Thymus (tissue), 11 donors: ENCODE measurements around the gene CYSLTR2. TPM values are rescaled to one million over a fixed set of nuclear protein-coding genes. Genes with fewer than 3 reads are reported as not detected.
A peak's percentile ranks its signal among the peaks of the same experiment; 100 is the strongest.

ENCODE experiments used
- DNase-seq, 9 donors: peaks; one replicate each; pipeline ENCODE4 v3.0.0-alpha.2; 2013; ENCODE audit warnings: low spot score in 9 of 9, low read depth in 6 of 9, missing footprints in 1 of 9
- H3K27ac ChIP-seq, 2 donors: one replicate each; pipeline ENCODE4 v1.5.1; 2013; ENCODE audit warnings: control low read depth in 1 of 2, low read depth in 1 of 2, low read length in 1 of 2, mild to moderate bottlenecking in 1 of 2, moderate library complexity in 1 of 2
- H3K27me3 ChIP-seq, 2 donors: one replicate each; pipeline ENCODE4 v1.5.1; 2013; ENCODE audit warnings: low read length in 1 of 2; ENCODE audit not compliant: control insufficient read depth in 2 of 2, insufficient read depth in 1 of 2
- H3K36me3 ChIP-seq, 2 donors: one replicate each; pipeline ENCODE4 v1.5.1; 2013; ENCODE audit warnings: low read length in 1 of 2, mild to moderate bottlenecking in 1 of 2, moderate library complexity in 1 of 2; ENCODE audit not compliant: control insufficient read depth in 2 of 2, insufficient read depth in 2 of 2
- H3K4me1 ChIP-seq, 2 donors: one replicate each; pipeline ENCODE4 v1.5.1; 2013; ENCODE audit warnings: low read length in 2 of 2; ENCODE audit not compliant: control insufficient read depth in 2 of 2, insufficient read depth in 2 of 2
- H3K4me3 ChIP-seq, 2 donors: one replicate each; pipeline ENCODE4 v1.5.1; 2013; ENCODE audit warnings: low read length in 2 of 2, control low read depth in 1 of 2, mild to moderate bottlenecking in 1 of 2
- H3K9me3 ChIP-seq, 2 donors: one replicate each; pipeline ENCODE4 v1.5.1; 2013; ENCODE audit warnings: low read length in 1 of 2, mild to moderate bottlenecking in 1 of 2; ENCODE audit not compliant: control insufficient read depth in 2 of 2, insufficient read depth in 1 of 2
- WGBS: extraction: QIAGEN DNeasy Blood & Tissue Kit; methylation state at CpG from one replicate; pipeline ENCODE4 v1.1.7; 2013; 5-methylcytosine and 5-hydroxymethylcytosine counted together
- polyA plus RNA-seq: library from polyadenylated mRNA; stranded (reverse); fragments of 200-250 nt; gene quantifications from one replicate; pipeline ENCODE4 v1.2.3, GENCODE V29; 2013
- total RNA-seq: library from RNA; stranded (reverse); fragments of 120-200 nt; gene quantifications from one replicate; pipeline ENCODE4 v1.2.4, GENCODE V29; 2013
- donor health status: healthy.

The CYSLTR2 gene
- total and polyA plus RNA-seq, 2 donors: 1.9 to 2.2 TPM

GRCh38 chr13:48637601-48638000 is 16.1 kb upstream of the CYSLTR2 start:
- no peaks in the 10 kb centered on the region for H3K36me3 ChIP-seq
- no peak overlapping the region for H3K27ac ChIP-seq
- no peaks in the 10 kb centered on the region for H3K27me3 ChIP-seq
- no peaks in the 10 kb centered on the region for H3K4me1 ChIP-seq
- no peak overlapping the region for H3K4me3 ChIP-seq
- H3K9me3 ChIP-seq: no peaks in the 10 kb centered on the region
- no peak for DNase-seq
- WGBS: 50% methylated on average over 2 of the region's 2 CpGs

DNA sequence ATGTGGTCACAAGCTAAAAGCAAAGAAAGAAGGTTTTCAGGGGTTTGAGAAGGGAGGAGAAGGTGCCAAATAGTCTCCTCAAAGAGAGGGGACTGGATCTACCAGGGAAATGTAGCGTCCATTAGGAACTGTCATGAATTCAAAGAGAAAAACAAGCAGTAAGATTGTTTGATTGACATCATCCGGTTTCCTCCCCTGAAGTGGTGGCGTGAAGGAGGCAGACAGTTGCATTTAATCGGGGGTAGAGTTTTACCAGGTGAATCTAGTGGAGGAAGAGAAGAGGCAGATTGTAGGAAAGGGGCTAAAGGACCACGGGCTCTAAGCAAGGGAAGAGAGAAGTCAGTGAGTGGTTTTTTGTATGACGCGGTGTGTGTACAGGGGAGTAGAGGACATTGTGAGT is 13.0 kb upstream of the CYSLTR2 start:
- Histone ChIP-seq H3K36me3 (no peaks in the 10 kb centered on the region), H3K4me3 (no peak overlapping the region), H3K27ac (no peak overlapping the region), H3K4me1 (no peaks in the 10 kb centered on the region), H3K27me3 (no peaks in the 10 kb centered on the region), H3K9me3 (no peaks in the 10 kb centered on the region)
- DNase-seq: no peak
- 93% methylated on average over 7 of the region's 7 CpGs for WGBS

DNA sequence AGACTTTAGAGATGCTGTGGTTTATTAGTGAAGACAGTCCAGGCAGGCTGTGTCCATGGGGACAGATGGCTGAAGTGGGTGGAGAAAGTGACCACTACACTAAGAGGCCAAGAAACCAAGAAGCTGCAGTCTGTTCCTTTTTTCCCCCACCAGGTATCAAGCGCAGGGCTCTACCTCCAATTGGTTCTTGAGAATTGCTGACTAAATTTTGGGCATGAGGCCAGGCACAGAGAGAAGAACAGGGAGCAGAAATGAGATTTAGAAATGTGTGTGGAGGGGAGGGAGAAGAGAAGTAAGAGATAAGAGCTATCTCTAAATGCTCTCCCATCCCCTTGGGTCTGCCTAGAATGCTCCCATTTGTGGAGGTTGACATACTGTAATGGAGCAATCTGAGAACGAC is 12.3 kb upstream of the CYSLTR2 start:
- 90% methylated on average over 2 of the region's 2 CpGs for WGBS
- H3K36me3 ChIP-seq: no peaks in the 10 kb centered on the region
- H3K27me3 ChIP-seq: no peaks in the 10 kb centered on the region
- no peaks in the 10 kb centered on the region for H3K4me1 ChIP-seq
- no peak for DNase-seq
- H3K9me3 ChIP-seq: no peaks in the 10 kb centered on the region
- no peak overlapping the region for H3K4me3 ChIP-seq
- H3K27ac ChIP-seq: no peak overlapping the region

- Histone ChIP-seq H3K36me3 (no peaks in the 10 kb centered on the region), H3K4me1 (no peaks in the 10 kb centered on the region), H3K4me3 (no peak overlapping the region), H3K27ac (no peak overlapping the region), H3K27me3 (no peaks in the 10 kb centered on the region), H3K9me3 (no peaks in the 10 kb centered on the region)
- DNase-seq: no peak
- WGBS: 98% methylated on average over 6 of the region's 6 CpGs
These were observed 11.7 kb upstream of the CYSLTR2 start for GRCh38 chr13:48642061-48642460.

DNA sequence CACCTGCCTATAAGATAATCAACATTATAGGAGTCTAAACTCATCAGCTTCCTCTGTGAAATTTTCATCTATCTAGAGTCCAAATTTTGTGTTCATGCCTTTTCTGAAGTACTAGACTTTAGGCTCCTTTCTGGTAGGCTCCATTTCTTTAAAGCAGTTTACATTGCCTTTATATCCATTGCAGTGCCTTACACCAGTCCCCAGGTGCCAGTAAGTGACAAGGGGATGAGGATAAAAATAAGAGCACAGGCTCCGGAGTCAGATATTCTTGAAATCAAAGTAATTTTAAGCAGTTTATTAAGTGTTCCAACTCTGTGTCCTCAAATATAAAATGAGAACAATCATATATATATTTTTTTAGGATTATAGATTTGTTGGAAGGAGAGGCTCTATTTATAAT is 10.6 kb upstream of the CYSLTR2 start:
- 99% methylated on average over 1 of the region's 1 CpG for WGBS

DNA sequence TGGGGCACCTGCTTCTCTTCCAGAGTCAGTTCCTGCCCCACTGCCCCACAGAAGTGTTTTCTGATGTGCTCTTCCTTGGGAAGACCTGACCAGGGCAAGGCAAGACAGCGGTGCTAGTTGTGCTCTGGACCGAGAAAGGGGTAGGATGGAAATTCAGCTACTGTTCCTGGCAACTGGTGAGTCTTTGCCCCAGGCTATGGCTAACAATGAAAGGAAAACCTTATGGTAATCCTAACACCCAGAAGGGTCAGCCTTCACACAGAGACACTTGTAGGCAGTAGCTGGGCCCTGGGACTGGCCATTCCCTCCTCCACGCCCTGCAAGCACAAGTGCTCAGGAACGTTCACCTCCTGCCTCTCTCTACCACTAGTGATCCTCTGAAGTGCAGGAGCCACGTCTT is 9.6 kb upstream of the CYSLTR2 start:
- no peak for DNase-seq
- no peaks in the 10 kb centered on the region for H3K4me1 ChIP-seq
- 98% methylated on average over 5 of the region's 5 CpGs for WGBS
- no peak overlapping the region for H3K27ac ChIP-seq
- no peaks in the 10 kb centered on the region for H3K9me3 ChIP-seq
- no peak overlapping the region for H3K4me3 ChIP-seq
- no peaks in the 10 kb centered on the region for H3K36me3 ChIP-seq
- no peaks in the 10 kb centered on the region for H3K27me3 ChIP-seq

More for the DNA sequence above, 10.6 kb upstream of the CYSLTR2 start:
- H3K4me3 ChIP-seq: no peak overlapping the region
- H3K36me3 ChIP-seq: no peaks in the 10 kb centered on the region
- DNase-seq: no peak
- no peaks in the 10 kb centered on the region for H3K27me3 ChIP-seq
- no peaks in the 10 kb centered on the region for H3K9me3 ChIP-seq
- no peaks in the 10 kb centered on the region for H3K4me1 ChIP-seq
- H3K27ac ChIP-seq: no peak overlapping the region

DNA sequence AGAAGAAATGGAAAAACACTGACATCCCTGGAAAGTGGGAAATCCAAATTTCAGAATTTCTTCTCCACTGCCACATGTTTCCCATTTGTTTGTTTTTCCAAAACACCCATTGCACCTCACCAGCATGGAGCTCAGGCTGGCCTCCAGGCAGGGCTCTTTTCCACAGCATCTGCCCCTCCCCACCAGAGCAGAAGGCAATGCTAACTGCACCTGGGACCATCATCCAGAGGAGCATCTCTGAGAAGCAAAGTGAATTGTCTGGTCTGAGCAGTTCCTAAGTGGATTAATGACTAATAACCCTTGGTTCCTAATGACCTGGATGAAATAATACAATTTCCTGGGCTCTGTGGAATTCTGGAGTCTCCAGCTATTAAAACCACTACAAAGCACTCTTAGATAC is 8.8 kb upstream of the CYSLTR2 start:
- Histone ChIP-seq H3K4me1 (no peaks in the 10 kb centered on the region), H3K9me3 (no peaks in the 10 kb centered on the region), H3K27me3 (no peaks in the 10 kb centered on the region), H3K36me3 (no peaks in the 10 kb centered on the region), H3K27ac (no peak overlapping the region), H3K4me3 (no peak overlapping the region)
- no peak for DNase-seq

DNA sequence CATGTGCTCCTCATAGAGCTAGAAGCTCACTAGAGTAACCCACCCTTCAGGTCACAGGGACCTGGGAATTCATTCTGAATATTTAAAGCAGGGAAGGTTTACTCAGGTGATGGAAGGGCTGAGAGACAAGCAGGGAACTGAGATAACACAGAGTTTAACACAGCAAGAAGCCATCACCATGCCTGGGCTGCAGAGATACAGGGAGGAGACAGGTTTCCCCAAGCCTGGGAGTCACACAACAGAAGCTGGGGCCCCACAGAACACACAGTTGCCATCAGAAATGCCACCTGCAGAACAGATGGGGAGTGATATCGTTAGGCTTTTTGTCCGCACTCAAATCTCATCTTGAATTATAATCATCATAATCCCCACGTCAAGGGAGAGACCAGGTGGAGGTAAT is 7.9 kb upstream of the CYSLTR2 start:
- Histone ChIP-seq H3K9me3 (no peaks in the 10 kb centered on the region), H3K4me3 (no peak overlapping the region), H3K27ac (no peak overlapping the region), H3K4me1 (no peaks in the 10 kb centered on the region), H3K27me3 (no peaks in the 10 kb centered on the region), H3K36me3 (no peaks in the 10 kb centered on the region)
- DNase-seq: peak in 1 of 9 donors; percentile 10
- WGBS: 90% methylated on average over 3 of the region's 3 CpGs

- no peaks in the 10 kb centered on the region for H3K36me3 ChIP-seq
- H3K27ac ChIP-seq: no peak overlapping the region
- H3K4me1 ChIP-seq: no peaks in the 10 kb centered on the region
- H3K9me3 ChIP-seq: no peaks in the 10 kb centered on the region
- H3K4me3 ChIP-seq: no peak overlapping the region
- no peak for DNase-seq
- H3K27me3 ChIP-seq: no peaks in the 10 kb centered on the region
- whole genome bisulfite sequencing: 96% methylated on average over 3 of the region's 3 CpGs
These were observed 6.9 kb upstream of the CYSLTR2 start for GRCh38 chr13:48646791-48647190.

DNA sequence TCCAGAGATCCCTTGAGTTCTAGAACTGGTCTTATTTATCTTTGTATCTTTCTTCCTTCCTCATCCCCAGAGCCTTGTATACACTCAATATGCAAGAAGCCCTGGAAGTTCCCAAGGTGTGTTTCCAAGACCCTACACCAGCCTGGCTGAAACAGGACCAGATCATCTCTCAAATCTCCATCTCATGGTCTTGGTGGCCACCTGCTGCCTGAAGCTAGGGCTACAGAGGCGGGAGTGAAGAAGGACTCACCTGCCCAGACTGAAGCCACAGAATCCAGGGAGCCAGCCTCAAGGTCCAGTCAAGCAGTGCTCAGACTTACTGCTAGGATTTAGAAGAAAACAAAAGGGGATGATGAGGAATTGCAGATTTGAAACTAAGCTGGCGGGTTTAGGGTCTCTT is 6.1 kb upstream of the CYSLTR2 start:
- H3K9me3 ChIP-seq: no peaks in the 10 kb centered on the region
- H3K27ac ChIP-seq: no peak overlapping the region
- H3K4me1 ChIP-seq: no peaks in the 10 kb centered on the region
- no peak overlapping the region for H3K4me3 ChIP-seq
- no peaks in the 10 kb centered on the region for H3K36me3 ChIP-seq
- no peak for DNase-seq
- 98% methylated on average over 2 of the region's 2 CpGs for WGBS
- H3K27me3 ChIP-seq: no peaks in the 10 kb centered on the region
